ENCODE results near the gene DNM1L.

GRCh38 chr12:32692358-32692757, 13.3 kb downstream of the DNM1L start:
- TF ChIP-seq CTCF (conservative IDR thresholded peaks at IDR 0.05; ENCODE audit: low read length) (no peak), EZH2phosphoT487 (IDR thresholded peaks at IDR 0.05; ENCODE audit: borderline replicate concordance, low read depth, low read length) (no peak)

Data from OCI-LY7 (cell line).